AG09319 (cell line): ENCODE data around the gene ZBED4.

Experiments
- DNase-seq: peaks from one replicate; pipeline ENCODE4 v3.0.0-alpha.2; 2010; ENCODE audit warnings: low read depth; ENCODE audit errors: extremely low read depth
- TF ChIP-seq, protein P1 (sequence below): IDR thresholded peaks from 2 replicates; pipeline ENCODE4 v1.5.1; 2011; ENCODE audit warnings: low read depth, mild to moderate bottlenecking, inconsistent platforms, low read length, moderate library complexity

ZBED4 gene

DNA sequence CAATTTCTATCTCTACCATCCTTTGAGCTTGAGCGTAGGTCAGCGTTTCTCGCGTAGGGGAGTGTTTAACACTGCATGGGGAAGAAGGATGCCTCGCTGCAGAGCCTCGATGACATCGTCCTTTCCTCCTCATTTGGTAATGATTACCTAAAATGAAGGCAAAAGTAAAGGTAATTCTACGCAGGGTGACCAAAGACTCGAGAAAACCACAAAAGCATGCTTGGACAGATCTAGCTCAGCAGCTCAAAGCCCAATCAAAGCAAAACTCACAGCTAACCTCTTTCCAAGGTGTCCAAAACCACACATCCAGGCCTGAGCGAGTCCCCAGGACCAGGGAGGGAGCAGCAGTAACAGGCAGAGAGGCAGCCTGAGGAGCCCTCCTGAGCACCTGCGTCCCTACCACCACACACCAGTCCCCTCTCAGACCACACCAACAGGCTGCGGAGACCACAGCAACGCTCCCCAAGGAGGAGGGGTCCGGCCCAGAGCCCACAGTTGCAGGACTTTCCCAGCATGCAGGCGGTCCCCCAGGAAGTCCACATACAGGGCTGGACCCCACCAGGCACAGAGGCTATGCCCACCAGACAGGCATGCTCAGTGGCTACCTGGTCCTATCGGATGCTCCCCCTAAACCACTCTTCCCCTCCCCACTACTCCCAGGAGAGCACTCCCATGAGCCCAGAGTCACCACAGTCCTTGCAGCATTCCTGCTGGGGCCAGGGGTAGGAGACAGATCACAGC lies 29.3 kb upstream of the ZBED4 start:
- TF ChIP-seq, protein P1, sequence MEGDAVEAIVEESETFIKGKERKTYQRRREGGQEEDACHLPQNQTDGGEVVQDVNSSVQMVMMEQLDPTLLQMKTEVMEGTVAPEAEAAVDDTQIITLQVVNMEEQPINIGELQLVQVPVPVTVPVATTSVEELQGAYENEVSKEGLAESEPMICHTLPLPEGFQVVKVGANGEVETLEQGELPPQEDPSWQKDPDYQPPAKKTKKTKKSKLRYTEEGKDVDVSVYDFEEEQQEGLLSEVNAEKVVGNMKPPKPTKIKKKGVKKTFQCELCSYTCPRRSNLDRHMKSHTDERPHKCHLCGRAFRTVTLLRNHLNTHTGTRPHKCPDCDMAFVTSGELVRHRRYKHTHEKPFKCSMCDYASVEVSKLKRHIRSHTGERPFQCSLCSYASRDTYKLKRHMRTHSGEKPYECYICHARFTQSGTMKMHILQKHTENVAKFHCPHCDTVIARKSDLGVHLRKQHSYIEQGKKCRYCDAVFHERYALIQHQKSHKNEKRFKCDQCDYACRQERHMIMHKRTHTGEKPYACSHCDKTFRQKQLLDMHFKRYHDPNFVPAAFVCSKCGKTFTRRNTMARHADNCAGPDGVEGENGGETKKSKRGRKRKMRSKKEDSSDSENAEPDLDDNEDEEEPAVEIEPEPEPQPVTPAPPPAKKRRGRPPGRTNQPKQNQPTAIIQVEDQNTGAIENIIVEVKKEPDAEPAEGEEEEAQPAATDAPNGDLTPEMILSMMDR = no peak
- DNase-seq = no peak

DNA sequence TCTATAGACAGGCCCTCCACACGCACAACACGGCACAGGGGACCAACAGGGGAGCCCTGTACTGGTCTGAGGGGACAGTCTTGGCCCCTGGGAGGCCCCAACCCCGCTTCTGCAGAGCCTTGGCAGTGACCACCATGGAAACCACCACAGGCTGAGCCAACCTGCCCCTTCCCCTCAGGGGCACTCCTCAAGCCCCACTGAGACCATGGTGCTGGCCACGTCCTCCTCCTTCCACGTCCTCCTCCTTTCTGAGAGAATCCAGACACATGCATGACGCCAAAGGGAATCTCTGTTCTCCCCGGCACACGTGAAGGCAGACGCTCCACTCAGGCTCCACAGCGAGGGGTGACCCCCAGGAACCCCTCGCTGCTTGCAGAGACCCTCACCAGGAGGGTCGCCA lies 28.7 kb upstream of the ZBED4 start:
- TF ChIP-seq, protein P1 = no peak
- no peak for DNase-seq

DNA sequence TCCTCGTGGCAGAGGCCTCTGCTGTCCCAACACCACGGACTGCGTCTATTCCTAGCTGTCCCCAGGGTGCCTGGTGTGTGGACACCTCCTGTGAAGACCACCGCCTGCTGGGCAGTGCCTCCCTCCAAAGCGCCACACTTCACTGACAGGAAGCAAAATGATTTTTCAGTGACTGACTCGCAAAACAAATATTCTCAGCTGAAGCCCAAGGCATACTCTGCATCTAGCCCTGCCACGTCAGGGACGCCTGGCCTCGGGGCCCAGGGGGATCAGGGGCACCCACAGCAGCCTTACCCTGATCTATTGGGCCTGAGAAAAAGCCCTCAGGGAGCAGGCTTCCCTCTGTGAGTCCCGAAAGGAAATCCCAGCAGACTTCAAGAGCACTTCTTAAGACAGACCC lies 28.2 kb upstream of the ZBED4 start:
- TF ChIP-seq, protein P1 = no peak
- no peak for DNase-seq

DNA sequence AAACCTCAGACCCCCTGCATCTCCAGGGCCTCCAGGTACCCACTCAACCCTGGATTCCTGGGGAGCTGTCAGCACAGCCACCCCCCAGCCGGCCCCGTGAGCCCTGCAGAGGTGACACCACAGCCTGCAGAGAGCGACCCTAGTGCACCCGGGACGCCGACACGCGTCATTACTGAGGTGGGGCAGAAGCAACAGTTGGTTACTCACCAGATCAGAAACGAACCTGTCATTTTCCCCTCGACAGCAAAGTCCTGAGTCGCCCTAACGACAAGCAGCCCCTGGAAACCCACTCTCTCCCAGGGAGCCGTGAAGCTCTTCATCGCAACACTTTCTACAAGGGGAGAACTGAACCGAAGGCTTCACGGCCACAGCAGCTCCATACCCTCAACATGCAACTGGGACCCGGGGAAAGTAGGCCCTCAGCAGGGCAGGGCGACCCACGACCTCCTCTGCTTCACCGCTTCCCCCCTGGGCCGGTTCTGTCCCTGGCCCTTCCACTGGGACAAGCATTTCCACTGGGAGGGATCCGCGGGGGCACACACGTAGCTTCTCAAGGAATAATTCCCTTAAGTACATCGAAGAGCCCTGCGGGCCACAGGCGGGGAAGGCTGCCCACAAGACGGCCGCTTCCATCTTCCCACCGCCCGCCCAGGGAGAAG lies 27.6 kb upstream of the ZBED4 start:
- TF ChIP-seq, protein P1 = no peak
- DNase-seq = no peak

DNA sequence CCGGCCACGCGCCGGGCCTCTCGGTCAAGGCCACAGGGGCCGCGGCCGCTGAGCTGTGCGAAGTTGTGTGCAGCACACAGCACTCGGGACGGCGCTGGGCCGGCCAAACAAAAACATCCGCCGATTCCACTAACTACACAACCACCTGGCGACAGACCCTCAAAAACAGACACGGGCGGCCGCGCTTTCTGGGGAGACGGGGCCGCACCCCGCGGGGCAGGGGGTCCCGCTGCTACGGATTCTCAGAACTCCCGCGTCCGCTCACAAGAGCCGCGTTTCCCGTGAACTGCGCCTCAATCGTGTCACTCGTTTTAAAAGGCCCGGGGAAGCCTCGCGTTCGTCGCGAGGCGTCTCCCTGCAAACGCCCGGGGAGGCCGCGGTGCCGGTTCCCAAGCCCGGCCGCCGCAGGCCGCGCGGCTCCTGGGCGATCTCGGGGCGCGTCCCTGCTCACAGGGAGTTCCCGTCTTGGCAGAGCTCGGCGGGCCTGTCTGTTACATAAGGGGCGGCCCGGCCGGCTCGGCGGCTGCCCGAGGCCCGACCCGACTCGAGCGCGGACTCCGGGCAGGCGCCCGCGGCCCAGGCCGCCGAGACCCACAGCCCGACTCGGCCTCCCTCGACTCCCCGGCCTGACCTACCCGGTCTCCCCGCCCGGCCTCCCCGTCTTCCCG lies 26.9 kb upstream of the ZBED4 start:
- TF ChIP-seq, protein P1 = no peak
- DNase-seq = no peak

DNA sequence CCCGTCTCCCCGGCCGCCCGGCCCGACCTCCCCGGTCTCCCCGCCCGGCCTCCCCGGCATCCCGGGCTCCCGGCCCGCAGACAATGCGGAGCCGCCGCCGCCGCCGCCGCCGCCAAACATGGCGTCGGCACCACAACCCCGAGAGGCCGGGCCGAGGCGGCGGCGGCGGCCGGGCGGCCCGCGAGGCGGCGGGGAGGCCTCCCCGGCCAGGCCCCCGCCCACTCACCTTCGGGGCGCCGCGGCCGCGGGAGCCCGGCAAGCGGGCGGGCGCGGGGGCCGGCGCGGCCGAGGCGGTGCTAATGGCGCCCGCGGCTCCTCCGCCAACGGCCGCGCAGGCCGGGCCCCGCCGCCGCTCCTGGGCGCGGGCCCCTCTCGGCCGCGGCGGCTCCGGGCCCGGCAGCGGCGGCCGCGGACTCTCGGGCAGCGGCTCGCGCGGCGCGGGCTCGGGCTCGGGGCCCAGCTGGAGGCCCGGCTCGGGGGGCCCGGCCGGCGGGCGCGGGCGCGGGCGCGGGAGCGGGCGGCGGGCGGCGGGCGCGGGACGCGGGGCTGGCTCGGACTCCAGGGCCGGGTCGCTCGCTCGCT lies 26.3 kb upstream of the ZBED4 start:
- TF ChIP-seq, protein P1 = no peak
- no peak for DNase-seq
